ENCODE measurements around the gene SLCO4C1.
"Not testable (repeated sequence)": the region's sequence is repeated elsewhere in the genome, so short reads cannot be mapped to it uniquely, and the experiment has no call there.

SLCO4C1 gene

GRCh38 chr5:102296178-102296817 is at the start of gene SLCO4C1:
SLCO4C1 (minus strand) TSS chr5:102296284; CDS start chr5:102296262, 22 bp downstream.
- H3K36me3 ChIP-seq (replicated peaks): no peaks in the 10 kb centered on the region
- in situ Hi-C loops (cut with HindIII; ENCODE audit: low pct_ligation_motif_present, low sequenced_read_pairs): no loop called here
- peak within 1 kb of the TSS; percentile 59 for H3K4me3 ChIP-seq (ENCODE audit: low read depth, low read length)
- no peaks in the 10 kb centered on the region for H3K27me3 ChIP-seq (replicated peaks)
- DNase-seq: peak; percentile 12
- no peak within 1 kb of the TSS for H3K27ac ChIP-seq
- peak; percentile 79 for TF ChIP-seq CTCF (IDR thresholded peaks at IDR 0.05; ENCODE audit: low read depth, low read length, missing control alignments)

- Histone ChIP-seq H3K4me3 (ENCODE audit: low read depth, low read length) (no peak overlapping the region), H3K27me3 (replicated peaks) (no peaks in the 10 kb centered on the region), H3K36me3 (replicated peaks) (no peaks in the 10 kb centered on the region), H3K27ac (no peak overlapping the region)
- in situ Hi-C loops (cut with HindIII; ENCODE audit: low pct_ligation_motif_present, low sequenced_read_pairs): no loop called here
- TF ChIP-seq CTCF (IDR thresholded peaks at IDR 0.05; ENCODE audit: low read depth, low read length, missing control alignments): no peak
- DNase-seq: no peak
These were observed 45.7 kb upstream of the SLCO4C1 start for GRCh38 chr5:102341681-102342288.

GRCh38 chr5:102324714-102325113 is 28.6 kb upstream of the SLCO4C1 start:
- no peaks in the 10 kb centered on the region for H3K36me3 ChIP-seq (replicated peaks)
- in situ Hi-C loops (cut with HindIII; ENCODE audit: low pct_ligation_motif_present, low sequenced_read_pairs): no loop called here

GRCh38 chr5:102318801-102319200 is 22.7 kb upstream of the SLCO4C1 start:
- DNase-seq; H3K27me3 ChIP-seq (replicated peaks); in situ Hi-C loops (cut with HindIII; ENCODE audit: low pct_ligation_motif_present, low sequenced_read_pairs); H3K4me3 ChIP-seq (ENCODE audit: low read depth, low read length); H3K27ac ChIP-seq; H3K36me3 ChIP-seq (replicated peaks): not testable (repeated sequence)

More at GRCh38 chr5:102324714-102325113, 28.6 kb upstream of the SLCO4C1 start:
- TF ChIP-seq CTCF (IDR thresholded peaks at IDR 0.05; ENCODE audit: low read depth, low read length, missing control alignments): no peak
- no peak overlapping the region for H3K27ac ChIP-seq
- no peak for DNase-seq
- H3K27me3 ChIP-seq (replicated peaks): no peaks in the 10 kb centered on the region
- no peak overlapping the region for H3K4me3 ChIP-seq (ENCODE audit: low read depth, low read length)

GRCh38 chr5:102314328-102314727 is 18.2 kb upstream of the SLCO4C1 start:
- in situ Hi-C loops (cut with HindIII; ENCODE audit: low pct_ligation_motif_present, low sequenced_read_pairs): no loop called here
- no peaks in the 10 kb centered on the region for H3K36me3 ChIP-seq (replicated peaks)
- H3K27ac ChIP-seq: no peak overlapping the region
- no peak for DNase-seq
- no peaks in the 10 kb centered on the region for H3K27me3 ChIP-seq (replicated peaks)
- TF ChIP-seq CTCF (IDR thresholded peaks at IDR 0.05; ENCODE audit: low read depth, low read length, missing control alignments): no peak
- H3K4me3 ChIP-seq (ENCODE audit: low read depth, low read length): no peak overlapping the region

GRCh38 chr5:102313912-102314311 is 17.8 kb upstream of the SLCO4C1 start:
- no peak for DNase-seq
- Histone ChIP-seq H3K4me3 (ENCODE audit: low read depth, low read length) (no peak overlapping the region), H3K36me3 (replicated peaks) (no peaks in the 10 kb centered on the region), H3K27me3 (replicated peaks) (no peaks in the 10 kb centered on the region), H3K27ac (no peak overlapping the region)
- in situ Hi-C loops (cut with HindIII; ENCODE audit: low pct_ligation_motif_present, low sequenced_read_pairs): no loop called here
- TF ChIP-seq CTCF (IDR thresholded peaks at IDR 0.05; ENCODE audit: low read depth, low read length, missing control alignments): no peak

Measured in brain microvascular endothelial cell (primary cell).